ENCODE measurements around the gene MEOX1.

MEOX1 gene

GRCh38 chr17:43652124-43652480, 9.6 kb downstream of the MEOX1 start:
- ATAC-seq: no peak

- ATAC-seq: no peak
Measured at GRCh38 chr17:43650471-43650870, 11.3 kb downstream of the MEOX1 start.

GRCh38 chr17:43648916-43649315, 12.8 kb downstream of the MEOX1 start:
- no peak for ATAC-seq

- peak in 1 of 2 donors; percentile 60 for ATAC-seq
Measured at GRCh38 chr17:43645765-43646481, 15.8 kb downstream of the MEOX1 start.

- ATAC-seq: no peak
Measured at GRCh38 chr17:43645450-43645764, 16.3 kb downstream of the MEOX1 start.

GRCh38 chr17:43644081-43644480, 17.6 kb downstream of the MEOX1 start:
- no peak for ATAC-seq

- ATAC-seq: no peak
Measured at GRCh38 chr17:43641416-43641815, 20.3 kb downstream of the MEOX1 start.

- ATAC-seq: no peak
Measured at GRCh38 chr17:43640491-43641252, 21.1 kb downstream of the MEOX1 start.

GRCh38 chr17:43637563-43638323, 24.0 kb downstream of the MEOX1 start:
- ATAC-seq: no peak

- ATAC-seq: no peak
Measured at GRCh38 chr17:43636426-43636825, 25.3 kb downstream of the MEOX1 start.

GRCh38 chr17:43634591-43635125, 27.1 kb downstream of the MEOX1 start:
- ATAC-seq: no peak

- ATAC-seq: no peak
Measured at GRCh38 chr17:43632221-43632620, 29.5 kb downstream of the MEOX1 start.

GRCh38 chr17:43631429-43631828, 30.3 kb downstream of the MEOX1 start:
- ATAC-seq: no peak

GRCh38 chr17:43628089-43628650, 33.6 kb downstream of the MEOX1 start:
- no peak for ATAC-seq

GRCh38 chr17:43627653-43628052, 34.1 kb downstream of the MEOX1 start:
- ATAC-seq: no peak

- ATAC-seq: no peak
Measured at GRCh38 chr17:43626023-43626422, 35.7 kb downstream of the MEOX1 start.

GRCh38 chr17:43625606-43626005, 36.1 kb downstream of the MEOX1 start:
- ATAC-seq: no peak

- no peak for ATAC-seq
Measured at GRCh38 chr17:43620581-43620980, 41.1 kb downstream of the MEOX1 start.

- no peak for ATAC-seq
Measured at GRCh38 chr17:43620147-43620546, 41.6 kb downstream of the MEOX1 start.

GRCh38 chr17:43619705-43620104, 42.0 kb downstream of the MEOX1 start:
- no peak for ATAC-seq

GRCh38 chr17:43618276-43618675, 43.4 kb downstream of the MEOX1 start:
- ATAC-seq: no peak

- ATAC-seq: no peak
Measured at GRCh38 chr17:43616852-43617251, 44.9 kb downstream of the MEOX1 start.

GRCh38 chr17:43616421-43616820, 45.3 kb downstream of the MEOX1 start:
- ATAC-seq: no peak
